Adipose tissue (tissue), 3 donors: ENCODE measurements around the gene TRUB2. TPM values are rescaled to one million over a fixed set of nuclear protein-coding genes. Genes with fewer than 3 reads are reported as not detected.
"Not testable (repeated sequence)": the region's sequence is repeated elsewhere in the genome, so short reads cannot be mapped to it uniquely, and the experiment has no call there.

Source experiments
- H3K27ac ChIP-seq: one replicate; pipeline ENCODE4 v1.5.1; 2013; ENCODE audit warnings: low read depth, low read length
- WGBS, 3 donors: extraction: QIAGEN DNeasy Blood & Tissue Kit; methylation state at CpG; one replicate each; pipeline ENCODE4 v1.1.7; 2013; 5-methylcytosine and 5-hydroxymethylcytosine counted together
- polyA plus RNA-seq, 3 donors: library from polyadenylated mRNA; stranded (reverse); fragments of 200-250 nt; gene quantifications; one replicate each; pipeline ENCODE4 v1.2.3, GENCODE V29; 2013
- donor health status: healthy with polysubstance abuse.
- donor health status: Bipolar disorder and iron deficiency.
- donor health status: healthy.

TRUB2 gene
- polyA plus RNA-seq, 3 donors, result 9.2 to 17.4 (median 10.7) TPM

DNA sequence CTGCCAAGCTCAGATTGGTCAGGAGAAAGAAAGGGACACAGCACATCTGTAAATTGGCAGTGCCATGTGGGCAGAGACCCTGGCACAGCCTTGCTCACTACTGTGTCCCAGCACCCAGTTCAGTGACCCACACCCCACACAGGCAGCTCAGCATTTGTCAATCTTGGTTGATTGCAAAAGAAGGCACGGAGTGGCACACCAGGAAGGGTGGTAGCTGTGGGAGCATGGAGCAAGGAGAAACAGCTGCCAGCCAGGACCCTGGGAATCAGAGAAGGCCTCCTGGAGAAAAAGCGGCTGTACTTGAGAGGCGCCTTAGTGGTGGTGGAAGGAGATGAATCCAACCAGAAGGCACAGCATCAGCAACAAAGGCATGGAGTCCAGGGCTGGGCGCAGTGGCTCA, 21.6 kb upstream of the TRUB2 start:
- no peak overlapping the region for H3K27ac ChIP-seq
- 86 to 96% (median 91%) methylated on average over 4 of the region's 4 CpGs for WGBS, 3 donors

DNA sequence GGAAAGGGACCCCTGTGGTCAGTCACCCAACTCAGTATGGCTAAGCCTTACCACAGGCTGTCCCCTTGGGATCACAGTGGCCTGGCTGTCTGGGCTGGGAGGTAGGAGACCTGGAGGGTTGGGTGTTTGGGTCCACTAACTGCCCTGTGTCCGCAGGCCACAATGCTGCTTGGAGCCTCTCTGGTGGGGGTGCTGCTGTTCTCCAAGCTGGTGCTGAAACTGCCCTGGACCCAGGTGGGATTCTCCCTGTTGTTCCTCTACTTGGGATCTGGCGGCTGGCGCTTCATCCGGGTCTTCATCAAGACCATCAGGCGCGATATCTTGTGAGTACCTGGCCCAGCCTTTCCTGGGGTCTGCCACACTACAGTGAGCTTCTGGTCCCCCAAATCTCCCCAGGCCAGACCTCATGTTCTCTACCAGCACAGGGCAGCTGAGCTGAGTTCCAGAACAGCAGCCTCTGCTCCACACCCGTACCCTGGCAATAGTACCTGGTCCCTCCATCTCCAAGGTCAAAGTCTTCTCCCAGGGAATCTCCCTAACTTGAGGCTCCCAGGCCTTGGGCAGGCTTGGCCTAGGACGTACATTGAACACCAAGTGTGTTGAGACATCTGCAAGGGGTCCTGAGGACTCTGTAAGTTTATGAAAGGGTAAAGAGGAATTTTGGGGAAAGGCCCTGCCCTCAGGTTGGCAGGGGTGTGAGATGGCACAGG, 20.9 kb upstream of the TRUB2 start:
- WGBS, 3 donors, result 93 to 95% (median 94%) methylated on average over 8 of the region's 8 CpGs
- no peak overlapping the region for H3K27ac ChIP-seq

DNA sequence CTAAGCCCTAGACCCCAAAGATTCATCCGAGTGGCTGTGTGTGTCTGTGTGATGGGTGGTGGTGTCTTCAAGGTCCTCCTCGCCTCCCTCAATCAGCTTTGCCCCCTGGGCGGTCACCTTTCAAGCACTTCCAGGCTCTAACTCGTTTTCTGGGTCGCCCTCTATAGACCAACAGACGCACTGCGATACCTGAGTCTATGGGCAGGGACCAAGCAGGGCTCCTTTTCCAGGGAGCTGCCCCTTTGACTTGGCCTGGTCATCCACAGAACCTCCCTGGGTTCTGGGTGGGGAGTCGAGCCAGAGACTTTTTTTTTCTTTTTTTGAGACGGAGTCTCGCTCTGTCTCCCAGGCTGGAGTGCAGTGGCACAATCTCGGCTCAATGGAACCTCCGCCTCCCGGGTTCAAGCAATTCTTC, 19.2 kb upstream of the TRUB2 start:
- H3K27ac ChIP-seq, result no peak overlapping the region
- WGBS, 3 donors, result 25 to 34% (median 33%) methylated on average over 11 to 13 of the region's 13 CpGs

DNA sequence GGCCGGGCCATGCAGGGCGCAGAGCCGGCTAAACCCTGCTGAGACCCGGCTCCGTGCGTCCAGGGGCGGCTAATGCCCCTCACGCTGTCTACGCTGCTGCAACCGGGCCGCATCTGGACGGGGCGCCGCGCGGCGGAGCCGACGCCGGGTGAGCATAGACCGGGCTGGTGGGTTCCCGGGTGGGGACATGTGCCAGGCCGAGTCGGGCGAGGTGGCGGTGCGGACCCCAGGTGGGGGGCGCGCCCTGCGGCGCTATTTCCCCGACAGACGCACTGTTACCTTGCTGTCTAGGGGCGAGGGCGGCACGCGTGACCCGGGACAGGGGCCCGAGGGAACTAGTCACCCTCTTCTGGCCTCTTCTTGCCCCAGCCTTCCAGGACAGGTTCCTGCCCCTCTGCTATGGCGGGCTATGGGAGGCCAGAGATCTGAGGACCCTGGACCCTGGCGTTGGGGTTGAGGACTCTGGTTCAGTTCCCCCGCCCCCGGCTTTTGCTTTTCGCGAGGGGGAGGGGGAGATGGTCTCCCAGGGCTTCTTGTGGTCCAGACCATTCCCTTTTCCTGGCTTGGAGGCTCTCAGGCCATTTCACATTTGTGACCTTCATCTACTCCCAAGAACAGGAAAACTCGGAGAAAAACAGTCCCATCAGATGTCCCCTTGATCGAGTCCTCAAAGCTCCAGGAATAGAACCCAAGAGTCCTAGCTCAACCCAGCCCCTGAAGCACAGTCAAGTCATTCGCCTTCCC, 18.6 kb upstream of the TRUB2 start:
- no peak overlapping the region for H3K27ac ChIP-seq
- 1 to 2% (median 2%) methylated on average over 34 to 48 of the region's 48 CpGs for WGBS, 3 donors

DNA sequence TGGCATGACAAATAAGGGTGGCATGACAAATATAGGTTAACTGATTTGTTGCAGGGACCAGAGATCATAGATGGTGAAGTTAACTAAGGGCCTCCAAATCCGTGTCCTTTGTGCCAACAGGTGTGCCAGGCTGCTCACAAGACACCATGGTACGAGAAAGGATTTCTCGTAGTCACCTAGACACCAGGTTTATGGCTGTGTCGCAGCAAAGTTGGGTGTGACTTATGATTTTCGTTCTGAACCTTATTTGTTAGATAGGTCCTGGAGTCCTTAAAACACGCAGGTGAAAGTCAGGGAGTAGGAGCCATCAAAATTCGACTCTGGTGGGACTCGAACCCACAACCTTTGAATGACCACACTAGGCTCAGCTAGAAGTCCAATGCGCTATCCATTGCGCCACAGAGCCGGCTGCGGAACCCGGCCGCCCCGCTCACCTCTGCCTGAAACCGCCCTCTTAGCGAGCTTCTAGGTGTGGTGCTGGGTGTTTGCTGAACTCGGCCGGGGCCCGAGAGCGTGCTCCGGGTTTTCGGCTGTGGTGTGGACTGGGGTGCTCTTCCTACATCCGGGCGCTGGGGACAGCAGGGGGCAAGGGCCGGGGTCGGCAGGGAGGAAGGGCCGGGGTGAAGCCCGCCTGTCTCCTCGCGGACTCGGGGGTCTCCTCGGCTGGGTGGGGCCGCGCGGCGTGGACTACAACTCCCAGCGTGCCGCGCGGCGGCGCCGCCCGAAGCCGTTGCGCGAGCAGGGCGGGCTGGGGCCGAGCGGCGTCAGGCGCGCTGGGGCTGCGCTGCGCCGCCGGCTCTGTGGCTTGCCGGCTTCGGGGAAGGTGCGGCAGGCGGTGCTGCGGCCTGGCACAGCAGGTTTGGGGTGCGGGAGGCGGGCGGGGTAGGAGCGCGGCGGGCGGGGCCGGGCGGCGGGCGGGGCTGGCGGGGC, 17.8 kb upstream of the TRUB2 start, which contains the start of gene SLC27A4:
Gene SLC27A4, plus strand, starts transcription at position 767 of the 930 bp plus-strand sequence. CDS start 2,606 bp downstream, outside the sequence.
- WGBS, 3 donors, result 5 to 8% (median 7%) methylated on average over 47 to 74 of the region's 75 CpGs

DNA sequence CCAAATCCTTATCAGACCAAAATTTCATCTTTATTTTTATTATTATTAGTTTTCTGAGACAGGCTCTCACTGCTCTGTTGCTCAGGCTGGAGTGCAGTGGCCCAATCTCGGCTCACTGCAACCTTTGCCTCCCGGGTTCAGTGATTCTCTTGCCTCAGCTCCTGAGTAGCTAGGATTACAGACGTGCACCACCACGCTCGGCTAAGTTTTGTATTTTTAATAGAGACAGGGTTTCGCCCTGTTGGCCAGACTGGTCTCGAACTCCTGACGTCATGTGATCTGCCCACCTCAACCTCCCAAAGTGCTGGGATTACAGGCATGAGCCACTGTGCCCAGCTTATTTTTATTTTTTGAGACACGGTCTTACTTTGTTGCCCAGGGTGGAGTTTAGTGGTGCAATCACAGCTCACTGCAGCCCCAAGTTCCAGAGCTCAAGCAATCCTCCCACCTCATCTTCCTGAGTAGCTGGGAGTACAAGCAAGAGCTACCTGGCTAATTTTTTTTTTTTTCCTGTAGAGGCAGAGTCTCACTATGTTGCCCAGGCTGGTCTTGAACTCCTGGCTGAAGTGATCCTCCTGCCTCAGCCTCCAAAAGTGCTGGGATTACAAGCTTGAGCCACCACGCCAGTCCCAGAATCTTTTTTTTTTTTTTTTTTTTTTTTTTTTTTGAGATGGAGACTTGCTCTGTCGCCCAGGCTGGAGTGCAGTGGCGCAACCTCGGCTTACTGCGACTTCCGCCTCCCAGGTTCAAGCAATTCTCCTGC, 16.8 kb upstream of the TRUB2 start:
- WGBS, 3 donors, result 80 to 93% (median 93%) methylated on average over 15 of the region's 15 CpGs
- not testable (repeated sequence) for H3K27ac ChIP-seq

More for the DNA sequence above, 17.8 kb upstream of the TRUB2 start, which contains the start of gene SLC27A4:
- H3K27ac ChIP-seq, result no peak within 1 kb of the TSS

DNA sequence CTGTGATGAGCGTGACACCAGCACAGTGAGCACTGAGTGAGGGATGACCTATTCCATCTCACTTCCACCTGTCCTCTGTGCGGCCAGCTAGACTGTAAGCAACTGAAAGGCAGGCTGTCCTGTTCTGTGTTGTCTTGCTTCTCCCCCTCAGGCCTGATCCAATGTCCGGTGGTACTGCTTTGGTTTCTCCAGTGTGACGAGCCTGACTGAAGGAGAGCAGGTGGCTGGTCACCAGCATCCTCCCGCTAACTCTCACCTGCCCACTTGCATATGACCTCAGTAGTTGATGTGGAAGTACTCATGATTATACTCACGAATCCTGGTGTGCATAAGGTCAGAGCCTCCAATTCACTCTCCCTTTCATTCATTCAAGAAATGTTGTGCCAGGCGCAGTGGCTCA, 15.7 kb upstream of the TRUB2 start:
- 81 to 93% (median 91%) methylated on average over 7 of the region's 7 CpGs for WGBS, 3 donors
- H3K27ac ChIP-seq, result no peak overlapping the region

DNA sequence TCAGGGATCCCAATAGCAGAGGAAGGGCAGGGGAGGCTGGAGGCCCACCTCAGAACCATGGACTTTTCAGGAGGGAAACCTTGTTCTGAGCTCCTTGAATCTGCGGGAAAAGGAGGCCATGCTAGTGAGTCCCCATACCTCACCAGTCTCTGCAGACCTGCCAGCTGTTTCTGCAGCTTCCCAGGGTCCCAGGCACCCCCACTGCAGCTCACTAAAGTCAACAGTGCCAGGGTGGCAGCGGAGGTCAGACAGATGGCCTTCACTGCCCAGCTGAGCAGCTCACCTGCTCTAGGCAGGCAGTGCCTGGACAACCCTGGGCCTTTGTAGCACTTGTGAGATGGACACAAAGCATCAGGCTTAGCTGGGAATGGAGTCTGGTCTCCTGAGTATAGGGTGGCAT, 13.7 kb upstream of the TRUB2 start:
- no peak overlapping the region for H3K27ac ChIP-seq
- 60 to 91% (median 88%) methylated on average over 2 of the region's 2 CpGs for WGBS, 3 donors

DNA sequence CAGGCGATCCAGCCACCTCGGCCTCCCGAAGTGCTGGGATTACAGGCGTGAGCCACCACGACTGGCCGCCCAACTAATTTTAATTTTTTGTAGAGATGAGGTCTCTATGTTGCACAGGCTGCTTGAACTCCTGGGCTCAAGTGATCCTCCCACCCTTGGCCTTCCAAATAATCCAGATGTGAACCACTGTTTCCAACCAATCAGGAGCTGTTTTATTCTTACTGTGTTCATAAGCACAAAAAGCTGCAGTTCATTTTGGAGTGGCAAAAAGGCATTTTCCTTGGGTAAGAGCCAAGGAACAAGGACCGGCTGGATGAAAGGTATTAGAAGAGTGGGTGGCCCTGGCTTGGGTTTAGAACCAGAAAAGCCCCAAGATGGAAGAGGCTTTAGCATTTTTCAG, 12.9 kb upstream of the TRUB2 start:
- H3K27ac ChIP-seq, result no peak overlapping the region
- WGBS, 3 donors, result 86 to 94% (median 86%) methylated on average over 7 of the region's 7 CpGs

DNA sequence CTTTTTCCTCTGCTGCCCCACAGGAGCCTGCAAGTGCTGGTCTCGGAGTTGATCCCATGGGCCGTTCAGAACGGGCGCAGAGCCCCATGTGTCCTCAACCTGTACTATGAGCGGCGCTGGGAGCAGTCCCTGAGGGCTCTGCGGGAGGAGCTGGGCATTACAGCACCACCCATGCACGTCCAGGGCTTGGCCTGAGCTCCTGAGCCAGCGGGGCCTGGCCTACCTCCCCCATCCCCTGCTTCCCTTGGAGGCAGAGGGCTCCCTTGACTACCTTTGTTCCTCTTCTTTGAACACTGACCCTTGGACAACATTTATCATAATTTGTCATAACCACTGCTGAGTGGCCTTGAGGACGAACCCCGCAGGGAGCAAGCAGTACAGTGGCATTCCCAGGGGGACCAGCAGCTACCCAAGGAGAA, 11.2 kb upstream of the TRUB2 start:
- no peak overlapping the region for H3K27ac ChIP-seq
- 70 to 86% (median 81%) methylated on average over 11 of the region's 11 CpGs for WGBS, 3 donors

DNA sequence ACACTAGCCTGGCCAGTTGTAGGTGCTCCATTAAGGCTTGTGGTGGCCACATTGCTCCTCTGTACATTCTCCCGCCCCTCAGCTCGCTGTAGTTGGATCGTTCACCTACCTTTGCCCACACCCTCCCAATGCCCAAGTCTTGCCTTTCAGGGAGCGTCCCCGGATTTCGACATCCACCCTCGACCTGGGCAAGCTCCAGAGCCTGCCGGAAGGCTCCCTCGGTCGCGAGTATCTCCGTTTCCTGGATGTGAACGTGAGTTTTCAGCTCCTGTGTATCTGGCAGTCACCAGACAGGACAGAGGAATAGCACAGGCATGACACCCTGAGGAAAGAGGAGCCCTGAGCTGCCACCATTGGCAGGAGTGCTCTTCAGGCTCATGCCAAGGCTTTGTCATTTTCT, 3.4 kb upstream of the TRUB2 start:
- no peak overlapping the region for H3K27ac ChIP-seq
- WGBS, 3 donors, result 80 to 81% (median 80%) methylated on average over 13 of the region's 13 CpGs

DNA sequence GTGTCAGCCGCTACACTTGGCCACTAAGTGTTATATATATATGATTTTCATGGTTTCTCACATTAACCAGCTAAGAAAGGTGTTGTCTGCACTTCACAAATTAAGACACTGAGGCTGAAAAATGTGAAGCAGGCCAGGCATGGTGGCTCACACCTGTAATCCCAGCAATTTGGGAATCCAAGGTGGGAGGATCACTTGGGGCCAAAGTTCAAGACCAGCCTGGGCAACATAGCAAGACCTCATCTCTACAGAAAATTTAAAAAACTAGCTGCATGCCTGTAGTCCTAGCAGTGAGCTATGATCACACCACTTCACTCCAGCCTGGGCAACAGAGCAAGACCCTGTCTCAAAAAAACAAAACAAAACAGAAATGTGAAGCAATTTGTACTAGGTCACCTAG, 2.2 kb upstream of the TRUB2 start:
- no peak overlapping the region for H3K27ac ChIP-seq
- 95 to 100% (median 100%) methylated on average over 1 of the region's 1 CpG for WGBS, 3 donors

DNA sequence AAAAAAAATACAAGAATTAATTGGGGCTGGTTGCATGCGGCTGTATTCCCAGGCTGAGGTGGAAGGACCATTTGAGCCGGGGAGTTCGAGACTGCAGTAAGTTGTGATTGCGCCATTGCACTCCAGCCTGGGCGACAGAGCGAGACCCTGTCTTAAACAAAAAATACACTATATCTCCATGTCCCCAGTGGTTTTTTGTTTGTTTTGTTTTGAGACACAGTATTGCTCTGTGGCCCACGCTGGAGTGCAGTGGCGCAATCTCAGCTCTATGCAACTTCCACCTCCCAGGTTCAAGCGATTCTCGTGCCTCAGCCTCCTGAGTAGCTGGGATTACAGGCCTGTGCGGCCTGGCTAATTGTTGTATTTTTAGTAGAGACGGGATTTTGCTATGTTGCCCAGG, 1.5 kb upstream of the TRUB2 start:
- WGBS, 3 donors, result 63 to 85% (median 69%) methylated on average over 12 of the region's 12 CpGs
- no peak overlapping the region for H3K27ac ChIP-seq

DNA sequence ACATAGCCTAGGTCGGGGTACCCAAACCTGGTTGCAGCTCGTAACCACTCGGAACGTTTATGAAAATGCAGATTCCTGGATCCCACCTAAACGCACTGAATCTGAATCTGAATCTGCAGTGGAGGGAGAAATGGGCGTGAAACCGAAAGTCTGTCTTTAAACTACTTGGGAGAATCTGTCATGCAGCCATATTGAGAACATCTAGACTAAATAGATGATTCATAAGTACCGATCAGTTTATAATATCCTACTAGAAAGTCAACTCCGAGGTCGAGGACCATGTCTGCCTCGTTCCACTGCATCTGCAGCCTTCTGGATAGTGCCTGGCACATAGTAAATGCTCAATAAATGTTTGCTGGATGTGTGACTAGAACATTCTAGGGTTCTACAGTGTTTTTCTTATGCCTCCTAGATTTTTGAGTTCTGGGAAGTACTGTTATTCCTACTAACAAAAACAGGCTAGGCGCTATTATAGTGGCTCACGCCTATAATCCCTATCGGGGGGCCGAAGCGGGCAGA, 1.0 kb upstream of the TRUB2 start:
- 22 to 26% (median 22%) methylated on average over 16 of the region's 16 CpGs for WGBS, 3 donors
- no peak overlapping the region for H3K27ac ChIP-seq

DNA sequence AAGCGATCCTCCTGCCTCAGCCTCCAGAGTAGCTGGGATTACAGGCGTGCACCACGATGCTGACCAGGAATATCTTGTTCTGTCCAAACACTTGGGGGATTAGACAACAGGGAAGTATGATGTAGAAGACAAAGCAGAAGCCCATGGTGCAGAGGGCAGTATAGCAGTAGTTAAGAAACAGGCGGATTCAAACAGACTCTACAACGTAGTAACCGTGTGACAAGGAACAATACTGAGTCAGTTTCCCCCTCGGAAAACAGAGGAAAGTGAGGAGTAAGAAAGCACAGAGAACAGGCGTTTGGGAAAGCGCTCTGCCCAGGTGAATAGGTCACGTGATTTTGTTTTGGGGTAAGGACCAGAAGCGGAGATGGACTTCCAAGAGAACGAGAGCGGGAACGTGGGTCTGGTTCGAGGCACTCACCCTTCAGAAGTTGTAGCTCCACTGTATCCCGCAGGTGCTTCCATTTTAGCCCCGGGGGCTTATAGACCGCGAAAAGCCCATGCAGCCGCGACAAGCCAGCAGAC, 306 bp downstream of the TRUB2 start:
- H3K27ac ChIP-seq, result no peak overlapping the region
- WGBS, 3 donors, result 2 to 3% (median 2%) methylated on average over 21 of the region's 21 CpGs

DNA sequence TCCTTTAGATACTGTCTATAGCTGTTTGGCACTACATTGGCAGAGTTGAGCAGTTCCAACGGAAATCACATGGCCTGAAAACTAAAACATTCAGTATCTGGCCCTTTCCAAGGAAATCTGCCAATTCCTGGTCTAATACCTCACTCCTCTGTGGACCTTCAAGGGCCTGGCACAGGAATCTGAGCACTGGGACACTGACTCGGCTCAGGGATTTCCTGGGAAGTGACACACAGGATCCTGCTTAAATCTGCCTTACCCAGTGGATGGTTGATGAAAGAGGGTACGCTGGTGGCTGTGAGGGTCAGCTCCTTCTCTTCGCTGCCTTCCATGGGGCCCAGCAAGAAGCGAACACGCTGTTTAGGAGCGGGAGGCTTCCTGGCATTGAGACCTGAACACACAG, 904 bp downstream of the TRUB2 start:
- H3K27ac ChIP-seq, result no peak overlapping the region
- WGBS, 3 donors, result 75 to 83% (median 80%) methylated on average over 7 of the region's 7 CpGs

DNA sequence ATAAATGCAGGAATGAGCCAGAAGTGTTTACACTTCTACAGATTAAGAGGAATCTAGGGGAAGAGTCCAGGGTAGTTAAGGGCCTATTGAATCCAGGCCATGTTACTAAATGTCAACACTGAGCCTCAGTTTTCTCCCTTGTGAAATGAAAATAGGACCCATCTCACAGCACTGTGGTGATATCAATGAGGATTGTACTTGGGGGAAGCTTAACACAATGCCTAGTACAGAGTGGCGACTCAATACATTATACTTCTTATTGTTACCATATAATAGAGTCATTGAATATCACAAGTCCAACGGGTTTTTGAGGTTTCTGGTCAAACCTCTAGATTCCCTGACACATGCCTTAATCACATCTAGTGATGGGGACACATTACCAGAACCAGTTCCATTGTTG, 4.6 kb downstream of the TRUB2 start:
- WGBS, 3 donors, result 74 to 92% (median 91%) methylated on average over 2 of the region's 2 CpGs
- no peak overlapping the region for H3K27ac ChIP-seq

DNA sequence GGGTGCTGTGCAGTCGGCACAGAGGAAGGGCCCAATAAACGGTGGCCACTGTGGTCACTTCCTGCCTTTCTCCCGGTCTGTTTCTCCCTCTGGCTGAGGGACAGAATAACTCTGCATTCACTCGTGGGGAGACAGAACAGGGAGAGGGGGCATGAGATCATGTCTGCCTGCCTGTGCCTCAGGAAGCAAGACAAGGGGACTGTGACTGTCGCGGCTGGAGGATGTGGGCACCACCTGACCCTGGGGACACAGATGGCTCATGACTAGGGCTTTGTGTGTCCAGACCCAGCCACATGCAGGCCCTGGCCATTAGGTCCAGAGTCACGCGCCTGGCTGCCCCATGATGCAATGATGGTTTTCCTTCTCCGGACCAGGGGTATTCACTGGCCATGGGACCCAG, 5.8 kb downstream of the TRUB2 start:
- H3K27ac ChIP-seq, result no peak overlapping the region
- 55 to 81% (median 69%) methylated on average over 9 of the region's 9 CpGs for WGBS, 3 donors
